ENCODE data around the gene RIMBP3B. TPM values are rescaled to one million over a fixed set of nuclear protein-coding genes. Genes with fewer than 3 reads are reported as not detected.
"Not testable (repeated sequence)": the region's sequence is repeated elsewhere in the genome, so short reads cannot be mapped to it uniquely, and the experiment has no call there.

The RIMBP3B gene
- total and polyA plus RNA-seq, 2 of the 8 experiments (the other 6 are each of a cell fraction or from before 2014, with no cell fraction given), result 0.02 to 0.19 TPM

- not testable (repeated sequence) for FAIRE-seq
These were observed 35.6 kb downstream of the RIMBP3B start for GRCh38 chr22:21418974-21419638.

DNA sequence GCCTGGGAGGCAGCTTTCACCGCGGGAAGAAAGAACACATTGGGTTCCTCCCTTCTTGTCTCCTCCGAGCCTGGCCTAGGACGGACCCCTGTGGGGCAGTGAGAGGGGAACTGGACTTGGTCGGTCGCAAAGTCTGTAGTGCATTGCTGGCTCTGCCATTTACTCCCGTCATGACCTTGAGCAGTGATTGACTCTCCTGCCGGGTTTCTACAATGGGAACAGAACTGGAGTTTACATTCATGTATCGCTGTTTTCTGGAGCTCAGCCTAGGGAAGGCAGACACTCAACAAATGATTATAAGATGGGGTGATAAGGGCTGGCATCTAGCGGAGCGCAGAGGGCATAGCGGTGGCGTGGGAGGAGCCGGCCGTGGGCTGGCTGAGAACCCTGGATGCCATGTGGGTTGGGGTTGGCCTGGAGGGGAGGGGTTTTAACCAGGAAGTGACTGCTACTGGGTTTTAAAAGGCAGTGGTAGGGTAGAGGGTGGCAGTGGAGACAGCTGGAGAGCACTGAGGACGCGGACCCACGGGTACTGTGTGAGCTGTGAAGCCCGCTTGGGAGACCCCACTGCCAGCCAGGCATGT is 36.7 kb downstream of the RIMBP3B start:
- H2AK5ac ChIP-seq (ENCODE audit: low read depth, low read length); H3K79me1 ChIP-seq (ENCODE audit: low read depth, low read length); H2BK15ac ChIP-seq (ENCODE audit: low read length); H3K4me2 ChIP-seq (ENCODE audit: insufficient read depth in 1 of 2, low read depth in 2 of 2, low read length in 2 of 2); H3K56ac ChIP-seq (replicated peaks; ENCODE audit: insufficient read length, low read depth, low read length); H3K9me3 ChIP-seq (ENCODE audit: insufficient read depth in 2 of 2, low read depth in 1 of 2, low read length in 1 of 2); H3K79me2 ChIP-seq (ENCODE audit: control insufficient read depth in 1 of 2, insufficient read depth in 2 of 2, low read length in 2 of 2); POLR2A ChIA-PET (ENCODE audit: partially characterized antibody); H3K4me1 ChIP-seq (replicated peaks in 1 of 4; ENCODE audit: control insufficient read depth in 3 of 4, insufficient read depth in 4 of 4, low read length in 3 of 4); H3K27me3 ChIP-seq (replicated peaks in 1 of 4; ENCODE audit: control insufficient read depth in 3 of 4, extremely low read depth in 1 of 4, insufficient read depth in 3 of 4, low read length in 3 of 4); H3K23me2 ChIP-seq (ENCODE audit: low read depth, low read length); FAIRE-seq; H3K18ac ChIP-seq (ENCODE audit: extremely low read depth, low read length); H3K14ac ChIP-seq (ENCODE audit: insufficient read length); H4K20me1 ChIP-seq (replicated peaks in 1 of 2; ENCODE audit: control insufficient read depth in 1 of 2, insufficient read depth in 2 of 2, low read length in 2 of 2); H2BK20ac ChIP-seq (ENCODE audit: low read length); H4K5ac ChIP-seq (ENCODE audit: insufficient read length, low read depth, low read length); H3K36me3 ChIP-seq (ENCODE audit: control insufficient read depth in 2 of 4, insufficient read depth in 4 of 4, low read length in 3 of 4); H3K4ac ChIP-seq (replicated peaks; ENCODE audit: insufficient read length, low read depth, low read length); H2BK12ac ChIP-seq (ENCODE audit: low read depth, low read length); H4K8ac ChIP-seq (ENCODE audit: extremely low read depth, insufficient read depth, low read length); H2AFZ ChIP-seq (ENCODE audit: low read length); H4K91ac ChIP-seq (replicated peaks; ENCODE audit: insufficient read length, low read length); H3K9ac ChIP-seq (replicated peaks in 1 of 4; ENCODE audit: extremely low read depth in 1 of 4, low read depth in 3 of 4, low read length in 3 of 4); H2BK120ac ChIP-seq (replicated peaks; ENCODE audit: low read depth, low read length); H3K4me3 ChIP-seq (ENCODE audit: extremely low read depth in 1 of 4, insufficient read depth in 2 of 4, low read depth in 3 of 4, low read length in 4 of 4); H3K27ac ChIP-seq (ENCODE audit: low read depth, low read length); H3K23ac ChIP-seq (ENCODE audit: insufficient read length); CTCF ChIA-PET (ENCODE audit: partially characterized antibody); H2BK5ac ChIP-seq (ENCODE audit: low read depth, low read length): not testable (repeated sequence)
- peak in 1 of 2 experiments; percentile 44 for DNase-seq (ENCODE audit: low read depth in 1 of 2, low spot score in 2 of 2)
- WGBS, 2 experiments (ENCODE audit: extremely low coverage in 1 of 2, insufficient coverage in 1 of 2, insufficient read length in 1 of 2, insufficient replicate concordance in 2 of 2, low coverage in 1 of 2, low lambda C conversion rate in 2 of 2, missing lambda C conversion rate in 1 of 2), result 17% methylated on average over 3 of the region's 19 CpGs; no CpG with 5 or more reads in 1 of the 2 experiments

More at GRCh38 chr22:21418974-21419638, 35.6 kb downstream of the RIMBP3B start:
- H2AFZ ChIP-seq (ENCODE audit: low read length); H3K9ac ChIP-seq (replicated peaks in 1 of 4; ENCODE audit: extremely low read depth in 1 of 4, low read depth in 3 of 4, low read length in 3 of 4); H3K9me3 ChIP-seq (ENCODE audit: insufficient read depth in 2 of 2, low read depth in 1 of 2, low read length in 1 of 2); H4K20me1 ChIP-seq (replicated peaks in 1 of 2; ENCODE audit: control insufficient read depth in 1 of 2, insufficient read depth in 2 of 2, low read length in 2 of 2); H2BK12ac ChIP-seq (ENCODE audit: low read depth, low read length); H3K4me3 ChIP-seq (ENCODE audit: extremely low read depth in 1 of 4, insufficient read depth in 2 of 4, low read depth in 3 of 4, low read length in 4 of 4); H3K79me1 ChIP-seq (ENCODE audit: low read depth, low read length); H2AK5ac ChIP-seq (ENCODE audit: low read depth, low read length); H3K4me2 ChIP-seq (ENCODE audit: insufficient read depth in 1 of 2, low read depth in 2 of 2, low read length in 2 of 2); H3K27ac ChIP-seq (ENCODE audit: low read depth, low read length); H3K56ac ChIP-seq (replicated peaks; ENCODE audit: insufficient read length, low read depth, low read length); H2BK120ac ChIP-seq (replicated peaks; ENCODE audit: low read depth, low read length); H4K91ac ChIP-seq (replicated peaks; ENCODE audit: insufficient read length, low read length); H3K79me2 ChIP-seq (ENCODE audit: control insufficient read depth in 1 of 2, insufficient read depth in 2 of 2, low read length in 2 of 2); H3K23me2 ChIP-seq (ENCODE audit: low read depth, low read length); H2BK15ac ChIP-seq (ENCODE audit: low read length); H3K23ac ChIP-seq (ENCODE audit: insufficient read length); H3K4me1 ChIP-seq (replicated peaks in 1 of 4; ENCODE audit: control insufficient read depth in 3 of 4, insufficient read depth in 4 of 4, low read length in 3 of 4); H2BK20ac ChIP-seq (ENCODE audit: low read length); H3K4ac ChIP-seq (replicated peaks; ENCODE audit: insufficient read length, low read depth, low read length); CTCF ChIA-PET (ENCODE audit: partially characterized antibody); H4K8ac ChIP-seq (ENCODE audit: extremely low read depth, insufficient read depth, low read length); H3K14ac ChIP-seq (ENCODE audit: insufficient read length); POLR2A ChIA-PET (ENCODE audit: partially characterized antibody); H3K18ac ChIP-seq (ENCODE audit: extremely low read depth, low read length); H3K36me3 ChIP-seq (ENCODE audit: control insufficient read depth in 2 of 4, insufficient read depth in 4 of 4, low read length in 3 of 4); H4K5ac ChIP-seq (ENCODE audit: insufficient read length, low read depth, low read length); H2BK5ac ChIP-seq (ENCODE audit: low read depth, low read length); H3K27me3 ChIP-seq (replicated peaks in 1 of 4; ENCODE audit: control insufficient read depth in 3 of 4, extremely low read depth in 1 of 4, insufficient read depth in 3 of 4, low read length in 3 of 4): not testable (repeated sequence)
- peak in 1 of 2 experiments; percentile 43 for DNase-seq (ENCODE audit: low read depth in 1 of 2, low spot score in 2 of 2)
- 84% methylated on average over 5 of the region's 15 CpGs; no CpG with 5 or more reads in 1 of the 2 experiments for WGBS, 2 experiments (ENCODE audit: extremely low coverage in 1 of 2, insufficient coverage in 1 of 2, insufficient read length in 1 of 2, insufficient replicate concordance in 2 of 2, low coverage in 1 of 2, low lambda C conversion rate in 2 of 2, missing lambda C conversion rate in 1 of 2)
